Fibroblast of lung (primary cell): Measurements from ENCODE around the gene SLC43A1.

Experiments
- CTCF ChIP-seq, 2 donors: IDR thresholded peaks in 1 of 2; conservative IDR thresholded peaks in 1 of 2; 1 replicate in 1 of 2; 2 replicates in 1 of 2; pipeline ENCODE4 v1.5.1; 2011 to 2012; ENCODE audit warnings: low read length in 2 of 2, control low read depth in 1 of 2, inconsistent platforms in 1 of 2, low read depth in 1 of 2, mild to moderate bottlenecking in 1 of 2
- EZH2 ChIP-seq: IDR thresholded peaks from 2 replicates; pipeline ENCODE4 v1.5.1; 2012; ENCODE audit warnings: low read length, control low read depth, mild to moderate bottlenecking; ENCODE audit errors: missing control alignments

- TF ChIP-seq EZH2 (no peak), CTCF (conservative IDR thresholded peaks at IDR 0.05 in 1 of 2, IDR thresholded peaks at IDR 0.05 in 1 of 2; ENCODE audit: low read depth in 1 of 2, low read length in 2 of 2) (no peak)
These were observed 34.5 kb upstream of the SLC43A1 start for GRCh38 chr11:57549983-57550382.
